GM06990 (cell line): ENCODE results near the gene ARSI.

Experiments
- DNase-seq: peaks from one replicate; pipeline ENCODE4 v3.0.0-alpha.2; 2011; ENCODE audit not compliant: insufficient read length; ENCODE audit errors: extremely low read depth
- H3K27me3 ChIP-seq: replicated peaks from 2 replicates; pipeline ENCODE4 v1.6.0; 2011; ENCODE audit warnings: low read length; ENCODE audit not compliant: control insufficient read depth, insufficient read depth
- H3K36me3 ChIP-seq: 2 replicates; pipeline ENCODE4 v1.5.1; 2011; ENCODE audit warnings: low read length; ENCODE audit not compliant: control insufficient read depth, insufficient read depth
- H3K4me3 ChIP-seq: replicated peaks from 2 replicates; pipeline ENCODE4 v1.5.1; 2011; ENCODE audit warnings: low read depth, mild to moderate bottlenecking, control low read depth, low read length
- CTCF ChIP-seq: IDR thresholded peaks from 2 replicates; pipeline ENCODE4 v1.5.1; 2011; ENCODE audit warnings: low read length, control low read depth, mild to moderate bottlenecking, inconsistent platforms; ENCODE audit not compliant: insufficient read depth, poor library complexity, severe bottlenecking

ARSI gene

GRCh38 chr5:150246429-150246828 is 56.3 kb downstream of the ARSI start:
- no peaks in the 10 kb centered on the region for H3K27me3 ChIP-seq
- DNase-seq: no peak
- no peak overlapping the region for H3K4me3 ChIP-seq
- TF ChIP-seq CTCF: no peak
- H3K36me3 ChIP-seq: no peaks in the 10 kb centered on the region
